DOHH2 (cell line): Measurements from ENCODE around the gene PKD2.

Experiments used
- CTCF ChIP-seq: fragments of 200-600 bp; sonication (generic); IDR thresholded peaks from one replicate; pipeline ENCODE4 v1.5.1; 2014; ENCODE audit warnings: antibody characterized with exemption, mild to moderate bottlenecking, low read depth, low read length; ENCODE audit not compliant: poor library complexity, severe bottlenecking
- EZH2phosphoT487 ChIP-seq: fragments of 200-600 bp; sonication (generic); IDR thresholded peaks from 2 replicates; pipeline ENCODE4 v1.6.1; 2017; ENCODE audit warnings: borderline replicate concordance, mild to moderate bottlenecking, antibody characterized with exemption, low read length, moderate library complexity, mixed read lengths

DNA sequence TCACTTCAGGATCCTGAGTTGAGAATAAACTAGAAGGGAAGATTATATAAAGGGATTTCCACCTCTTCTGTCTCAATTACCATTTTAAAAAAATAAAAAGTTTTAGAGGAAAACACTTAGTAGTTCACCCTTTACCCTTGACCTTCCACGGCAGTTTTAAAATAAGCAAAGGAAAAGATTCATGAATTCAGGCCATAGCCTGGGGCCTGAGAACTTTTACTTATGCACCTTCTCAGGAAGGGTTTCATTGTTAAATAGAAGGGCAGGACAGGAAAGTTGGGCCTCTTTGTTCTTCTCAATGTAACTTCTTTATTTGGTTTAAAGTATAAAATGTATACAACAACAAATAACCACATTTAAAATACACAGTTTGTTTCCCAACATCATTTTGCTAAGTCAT, 54.9 kb downstream of the PKD2 start:
- TF ChIP-seq CTCF = no peak
- TF ChIP-seq EZH2phosphoT487 = no peak
